A549 (cell line): ENCODE data around the gene RUNX3.

Experiments used
- EP300 ChIP-seq, 2 experiments: fragments of >200 bp; sonication (Bioruptor Twin); formaldehyde crosslinking; IDR thresholded peaks; 2 replicates in 1 of 2; 3 replicates in 1 of 2; pipeline ENCODE4 v1.6.1; 2016 to 2017
- RCOR1 ChIP-seq: fragments of 150-350 bp; IDR thresholded peaks from 2 replicates; pipeline ENCODE4 v1.6.1; 2014; ENCODE audit warnings: antibody characterized with exemption, low read length, low read depth

GRCh38 chr1:24898152-24898908 lies 31.7 kb downstream of the RUNX3 start:
- TF ChIP-seq EP300 (IDR thresholded peaks at IDR 0.05), result no peak
- TF ChIP-seq RCOR1, result no peak
